ENCODE data around the gene C6orf52. TPM values are rescaled to one million over a fixed set of nuclear protein-coding genes. Genes with fewer than 3 reads are reported as not detected.

C6orf52 gene
- total and polyA plus RNA-seq, 2 donors (not counting 3 experiments of a cell fraction or from before 2014, with no cell fraction given), result 0.54 TPM; not detected in 1

DNA sequence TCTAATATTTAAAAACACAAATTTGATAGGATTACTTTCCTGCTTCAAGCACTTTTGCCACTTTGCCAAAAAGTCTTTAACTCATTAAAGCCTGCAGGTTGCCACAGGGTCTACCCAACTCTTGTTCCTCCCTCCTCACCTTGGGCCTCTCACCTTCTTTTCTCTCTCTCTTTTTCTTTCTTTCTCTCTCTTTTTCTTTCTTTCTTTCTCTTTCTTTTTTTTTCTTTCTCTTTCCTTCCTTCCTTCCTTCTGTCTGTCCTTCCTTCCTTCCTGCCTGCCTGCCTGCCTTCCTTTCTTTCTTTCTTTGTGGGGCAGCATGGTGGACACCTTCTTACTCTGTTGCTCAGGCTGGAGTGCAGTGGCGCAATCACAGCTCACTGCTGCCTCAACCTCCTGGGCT, 50.2 kb downstream of the C6orf52 start:
- ChIA-PET CTCF (no interaction called here), POLR2A (no interaction called here)
- H3K9me3 ChIP-seq (replicated peaks; ENCODE audit: control insufficient read depth, insufficient read depth, low read length), result no peaks in the 10 kb centered on the region
- no peaks in the 10 kb centered on the region for H3K9me1 ChIP-seq (replicated peaks; ENCODE audit: control insufficient read depth, extremely low read depth, insufficient read depth, low read length)
- no peaks in the 10 kb centered on the region for H4K20me1 ChIP-seq (replicated peaks; ENCODE audit: control insufficient read depth, extremely low read depth, insufficient read depth, low read length)
- no peak overlapping the region for H3K9ac ChIP-seq (replicated peaks; ENCODE audit: extremely low read depth, insufficient read depth, low read length)
- no peaks in the 10 kb centered on the region for H3K4me1 ChIP-seq (ENCODE audit: control insufficient read depth, extremely low read depth, insufficient read depth, low read length)
- no peaks in the 10 kb centered on the region for H3K36me3 ChIP-seq (ENCODE audit: control insufficient read depth in 2 of 2, extremely low read depth in 1 of 2, insufficient read depth in 2 of 2, low read length in 2 of 2)
- H3K4me2 ChIP-seq (ENCODE audit: insufficient read depth, low read length), result no peak overlapping the region
- TF ChIP-seq POLR2AphosphoS5 (IDR thresholded peaks at IDR 0.05; ENCODE audit: insufficient read depth, low read depth, low read length), result no peak
- no peak for TF ChIP-seq EZH2 (IDR thresholded peaks at IDR 0.05; ENCODE audit: borderline replicate concordance, low read depth, low read length, severe bottlenecking)
- TF ChIP-seq CTCF (IDR thresholded peaks at IDR 0.05; ENCODE audit: extremely low read depth in 1 of 2, insufficient read depth in 1 of 2, low read depth in 1 of 2, low read length in 2 of 2), result no peak
- TF ChIP-seq GATA2 (IDR thresholded peaks at IDR 0.05; ENCODE audit: insufficient read depth, insufficient read length, low read depth, low read length), result no peak
- TF ChIP-seq FOS (IDR thresholded peaks at IDR 0.05; ENCODE audit: borderline replicate concordance, insufficient read depth, low read length), result no peak
- TF ChIP-seq, protein P1, sequence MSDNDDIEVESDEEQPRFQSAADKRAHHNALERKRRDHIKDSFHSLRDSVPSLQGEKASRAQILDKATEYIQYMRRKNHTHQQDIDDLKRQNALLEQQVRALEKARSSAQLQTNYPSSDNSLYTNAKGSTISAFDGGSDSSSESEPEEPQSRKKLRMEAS (IDR thresholded peaks at IDR 0.05; ENCODE audit: insufficient read depth, insufficient read length), result no peak
- no peak for TF ChIP-seq MYC (IDR thresholded peaks at IDR 0.05; ENCODE audit: low read depth, low read length)
- no peak for TF ChIP-seq POLR2A (IDR thresholded peaks at IDR 0.05; ENCODE audit: low read depth, low read length)
- TF ChIP-seq JUN (IDR thresholded peaks at IDR 0.05; ENCODE audit: borderline replicate concordance, insufficient read depth, insufficient read length, low read depth), result no peak
- no peak overlapping the region for H3K27ac ChIP-seq (ENCODE audit: insufficient read depth, low read depth, low read length)
- H3K4me3 ChIP-seq (replicated peaks in 1 of 3; ENCODE audit: insufficient read depth in 1 of 3, low read depth in 1 of 3, low read length in 3 of 3), result no peak overlapping the region
- H2AFZ ChIP-seq (ENCODE audit: low read depth, low read length), result no peak overlapping the region
- H3K79me2 ChIP-seq (ENCODE audit: control insufficient read depth, insufficient read depth, low read length), result no peaks in the 10 kb centered on the region
- peaks cover 0 to 2% of the 10 kb centered on the region in 2 experiments for H3K27me3 ChIP-seq (ENCODE audit: control insufficient read depth in 2 of 2, insufficient read depth in 2 of 2, low read length in 2 of 2)
- intact Hi-C loops (cut with micrococcal nuclease) (no loop called here), dilution Hi-C loops (cut with MboI; ENCODE audit: extremely low pct_ligation_motif_present, low sequenced_read_pairs) (no loop called here)
- no peak for FAIRE-seq
- no peak for DNase-seq (ENCODE audit: low read depth, low spot score)
- no TSS peak for BruUV-seq (replicated peaks)

Data from endothelial cell of umbilical vein (primary cell).